ENCODE measurements around the gene TPST1.
"Not testable (repeated sequence)": the region's sequence is repeated elsewhere in the genome, so short reads cannot be mapped to it uniquely, and the experiment has no call there.

TPST1 gene

DNA sequence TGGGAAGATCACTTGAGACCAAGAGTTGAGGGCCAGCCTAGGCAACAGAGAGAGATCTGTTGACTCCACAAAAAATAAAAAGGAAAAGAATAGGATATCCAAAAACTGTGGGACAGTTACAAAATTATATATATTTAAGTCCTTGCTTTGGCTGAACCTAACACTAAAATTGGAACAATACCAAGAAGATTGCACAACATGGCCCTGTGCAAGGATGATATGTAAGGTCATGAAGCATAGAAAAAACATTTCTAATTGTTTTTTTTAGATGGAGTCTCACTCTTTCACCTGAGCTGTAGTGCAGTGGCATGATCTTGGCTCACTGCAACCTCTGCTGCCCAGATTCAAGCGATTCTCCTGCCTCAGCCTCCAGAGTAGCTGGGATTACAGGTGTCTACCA lies 139.0 kb downstream of the TPST1 start:
- no peak for DNase-seq

DNA sequence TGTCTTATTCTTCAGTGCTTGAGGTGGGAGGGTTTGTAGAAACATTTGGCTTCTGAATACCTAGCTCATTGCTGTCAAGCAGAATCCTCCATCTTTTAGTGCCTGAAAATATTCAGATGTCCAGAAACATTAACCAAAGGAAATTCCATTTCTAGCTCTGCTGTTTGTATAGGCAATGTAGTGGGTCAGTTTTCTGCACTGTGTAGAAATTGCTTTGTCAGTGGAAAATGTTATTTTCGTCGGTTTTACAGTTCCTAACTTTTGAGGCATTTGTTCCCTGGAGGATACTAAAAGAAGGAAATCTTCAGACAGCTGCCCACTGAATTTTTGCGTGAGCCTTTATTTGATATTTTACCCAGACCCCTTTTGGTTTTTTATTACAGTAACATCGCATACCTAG lies 143.4 kb downstream of the TPST1 start:
- DNase-seq: no peak

DNA sequence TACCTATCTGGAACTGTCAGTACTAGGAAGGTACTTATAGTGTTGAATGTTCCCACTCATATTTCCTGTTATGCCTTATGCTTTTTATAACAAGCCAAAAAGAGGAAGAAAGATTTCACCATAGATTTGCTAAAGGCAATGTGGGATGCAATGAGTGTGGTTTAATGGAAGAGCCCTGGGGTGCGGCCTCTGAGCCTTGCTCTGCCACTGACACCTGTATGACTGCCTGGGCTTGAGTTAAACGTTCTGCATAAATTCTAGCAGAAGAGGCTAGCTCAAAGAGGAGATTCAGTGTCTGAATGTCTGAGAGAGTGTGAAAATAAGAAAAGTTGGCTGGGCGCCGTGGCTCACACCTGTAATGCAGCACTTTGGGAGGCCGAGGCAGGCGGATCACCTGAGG lies 143.8 kb downstream of the TPST1 start:
- no peak for DNase-seq

DNA sequence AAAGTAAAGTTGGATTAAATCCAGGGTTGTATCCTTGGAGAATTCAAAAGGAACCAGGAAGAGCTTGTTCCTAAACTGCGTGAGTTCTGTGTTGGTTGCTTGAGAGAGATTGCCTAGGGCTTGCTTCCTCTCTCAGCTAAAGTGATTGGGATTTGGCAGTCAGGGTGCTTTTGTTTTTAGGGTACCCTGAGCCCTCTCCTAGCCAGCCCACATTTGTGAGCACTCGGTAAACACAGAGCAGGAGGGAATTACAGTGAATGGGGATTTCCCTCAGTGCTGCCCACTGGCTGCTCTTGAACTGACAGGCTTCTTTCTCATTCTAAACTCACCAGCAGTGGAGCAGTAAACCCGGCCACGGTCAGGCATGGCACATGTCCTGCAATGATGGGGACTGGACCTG lies 146.9 kb downstream of the TPST1 start:
- DNase-seq: no peak

DNA sequence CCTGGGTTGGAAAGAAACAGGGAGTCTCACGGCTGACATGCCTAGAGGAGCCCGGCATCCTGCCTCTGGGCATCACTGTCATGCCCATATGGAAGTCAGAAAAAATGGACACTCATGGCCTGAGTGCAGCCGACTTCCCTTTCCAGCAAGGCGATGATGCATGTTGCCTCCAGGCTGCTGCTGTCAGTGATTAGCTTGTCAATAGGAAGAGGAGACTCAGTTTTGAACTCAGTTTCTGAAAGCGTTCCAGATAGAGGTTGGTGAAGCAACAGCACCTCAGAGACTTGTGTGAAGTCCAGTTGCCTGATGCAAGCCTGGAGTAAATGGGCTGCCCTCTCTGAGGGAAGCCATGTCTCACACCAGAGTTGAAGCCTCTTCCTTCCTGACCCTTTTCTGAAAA lies 148.4 kb downstream of the TPST1 start:
- no peak for DNase-seq

DNA sequence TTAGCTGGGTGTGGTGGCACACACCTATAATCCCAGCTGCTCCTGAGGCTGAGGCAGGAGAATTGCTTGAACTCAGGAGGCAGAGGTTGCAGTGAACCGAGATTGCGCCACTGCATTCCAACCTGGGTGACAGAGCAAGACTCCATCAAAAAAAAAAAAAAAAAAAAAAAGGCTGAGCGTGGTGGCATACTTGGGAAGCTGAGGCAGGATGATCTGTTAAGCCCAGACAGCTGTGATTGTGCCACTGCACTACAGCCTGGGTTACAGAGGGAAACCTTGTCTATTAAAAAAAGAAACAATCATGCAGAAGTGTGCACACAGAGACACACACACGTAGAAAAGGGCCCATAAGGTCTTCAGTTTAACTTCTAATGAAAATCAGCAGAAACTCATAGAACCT lies 150.6 kb downstream of the TPST1 start:
- no peak for DNase-seq

DNA sequence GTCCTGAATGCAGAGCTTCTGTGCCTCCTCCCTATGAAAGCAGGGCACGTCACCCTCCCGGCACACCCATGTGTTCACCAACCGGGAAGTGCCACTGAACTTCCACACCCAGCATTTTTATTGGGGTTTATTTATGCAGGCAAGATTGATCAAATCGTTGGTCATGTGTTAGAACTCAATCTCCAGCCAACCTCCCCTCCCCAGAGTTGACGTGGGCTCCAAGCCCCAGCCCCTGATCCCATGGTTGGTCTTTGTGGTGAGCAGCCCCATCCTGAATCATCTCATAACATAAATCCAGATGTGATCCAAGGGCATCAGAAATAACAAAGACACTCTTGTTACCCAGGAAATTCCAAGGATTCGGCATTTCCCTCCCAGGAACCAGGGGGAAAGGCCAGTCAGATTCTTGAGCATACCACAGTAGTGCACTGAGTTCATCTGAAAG lies 151.2 kb downstream of the TPST1 start:
- no peak for DNase-seq

DNA sequence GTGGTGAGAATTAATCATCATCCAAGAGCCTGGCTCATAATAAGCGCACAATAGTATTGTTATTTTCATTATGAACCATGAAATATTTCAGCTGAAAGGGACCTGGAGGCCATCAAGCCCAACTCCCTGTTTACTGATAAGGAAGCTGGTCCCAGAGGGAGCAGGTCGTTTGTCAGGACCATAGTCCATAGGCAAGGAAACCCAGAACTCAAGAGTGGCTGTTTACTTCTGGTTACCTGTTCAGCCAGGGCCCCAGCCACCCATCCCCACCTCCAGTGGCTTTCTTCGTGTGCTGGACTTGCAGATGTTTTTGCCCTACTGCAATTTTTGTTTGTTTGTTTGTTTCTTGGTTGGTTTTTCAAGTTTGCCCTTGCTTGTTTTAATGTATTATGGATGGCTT lies 152.0 kb downstream of the TPST1 start:
- no peak for DNase-seq

DNA sequence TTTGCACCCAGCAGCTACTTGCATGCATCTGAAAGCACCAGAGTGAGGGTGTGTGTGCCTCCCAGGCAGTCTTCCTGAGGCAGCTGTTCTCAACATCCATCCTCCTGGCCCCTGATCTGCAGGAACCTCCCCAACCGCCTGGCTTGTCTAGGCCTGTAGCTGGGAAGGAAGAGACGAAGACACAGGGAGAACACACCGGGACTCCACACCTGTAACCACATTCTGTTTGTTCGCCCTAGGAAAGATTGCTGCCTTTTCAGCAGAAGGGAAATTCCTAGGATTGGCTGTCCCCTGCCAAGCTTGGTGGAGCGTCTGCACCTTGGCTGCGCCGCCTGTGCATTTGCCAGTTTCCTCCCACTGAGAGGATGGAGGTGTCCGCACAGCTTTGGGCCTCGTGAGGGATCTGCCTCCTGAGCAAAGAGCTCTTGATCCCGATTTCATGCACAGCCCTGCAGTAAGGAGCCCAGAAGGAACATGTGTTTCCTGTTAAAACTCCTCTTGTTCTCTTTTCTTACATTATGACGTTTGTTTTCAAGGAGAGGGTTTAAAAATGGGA lies 154.6 kb downstream of the TPST1 start:
- peak; percentile 84 for DNase-seq

DNA sequence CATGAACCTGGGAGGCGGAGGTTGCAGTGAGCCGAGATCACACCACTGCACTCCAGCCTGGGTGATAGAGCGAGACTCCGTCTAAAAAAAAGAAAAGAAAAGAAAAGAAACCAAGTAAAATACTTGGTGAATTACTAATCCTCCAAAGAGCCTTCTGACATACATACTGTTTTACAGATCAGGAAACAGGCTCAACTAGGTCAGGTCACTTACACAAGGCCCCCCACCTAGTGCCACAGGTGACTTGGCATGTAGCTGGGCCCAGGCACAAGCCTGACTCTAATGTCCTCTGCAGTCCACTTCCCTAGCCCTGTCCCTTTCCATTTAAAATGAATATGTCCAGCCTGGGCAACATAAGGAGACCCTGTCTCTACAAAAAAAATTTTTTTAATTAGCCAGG lies 157.0 kb downstream of the TPST1 start:
- DNase-seq: no peak

DNA sequence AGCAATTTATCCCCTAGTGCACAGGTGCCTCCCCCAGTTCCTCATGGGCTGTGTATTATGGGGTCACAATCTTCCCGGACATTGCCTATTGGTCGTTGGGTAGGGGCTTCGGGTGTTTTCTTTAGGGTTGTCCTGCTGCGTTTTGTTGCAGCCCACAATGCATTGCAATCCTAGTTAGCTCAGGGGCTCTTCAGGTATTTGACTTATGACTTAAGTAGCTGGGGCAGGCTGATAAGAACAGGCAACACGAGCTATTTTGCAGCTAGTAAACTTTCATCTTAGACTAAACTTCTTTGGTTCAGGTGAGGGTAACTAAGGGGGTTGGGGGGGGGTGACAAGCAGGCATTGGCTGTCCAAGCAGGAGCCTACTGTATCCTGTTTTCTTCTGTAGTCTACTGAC lies 158.5 kb downstream of the TPST1 start:
- no peak for DNase-seq

DNA sequence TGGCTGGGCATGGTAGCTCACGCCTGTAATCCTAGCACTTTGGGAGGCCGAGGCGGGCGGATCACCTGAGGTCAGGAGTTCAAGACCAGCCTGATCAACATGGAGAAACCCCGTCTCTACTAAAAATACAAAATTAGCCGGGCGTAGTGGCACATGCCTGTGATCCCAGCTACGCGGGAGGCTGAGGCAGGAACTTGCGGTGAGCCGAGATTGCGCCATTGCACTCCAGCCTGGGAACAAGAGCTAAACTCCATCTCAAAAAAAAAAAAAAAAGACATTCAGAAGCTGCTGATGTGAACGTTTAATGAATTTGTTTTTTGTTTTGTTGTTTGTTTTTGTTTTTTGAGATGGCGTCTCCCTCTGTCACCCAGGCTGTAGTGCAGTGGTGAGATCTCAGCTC lies 159.9 kb downstream of the TPST1 start:
- not testable (repeated sequence) for DNase-seq

DNA sequence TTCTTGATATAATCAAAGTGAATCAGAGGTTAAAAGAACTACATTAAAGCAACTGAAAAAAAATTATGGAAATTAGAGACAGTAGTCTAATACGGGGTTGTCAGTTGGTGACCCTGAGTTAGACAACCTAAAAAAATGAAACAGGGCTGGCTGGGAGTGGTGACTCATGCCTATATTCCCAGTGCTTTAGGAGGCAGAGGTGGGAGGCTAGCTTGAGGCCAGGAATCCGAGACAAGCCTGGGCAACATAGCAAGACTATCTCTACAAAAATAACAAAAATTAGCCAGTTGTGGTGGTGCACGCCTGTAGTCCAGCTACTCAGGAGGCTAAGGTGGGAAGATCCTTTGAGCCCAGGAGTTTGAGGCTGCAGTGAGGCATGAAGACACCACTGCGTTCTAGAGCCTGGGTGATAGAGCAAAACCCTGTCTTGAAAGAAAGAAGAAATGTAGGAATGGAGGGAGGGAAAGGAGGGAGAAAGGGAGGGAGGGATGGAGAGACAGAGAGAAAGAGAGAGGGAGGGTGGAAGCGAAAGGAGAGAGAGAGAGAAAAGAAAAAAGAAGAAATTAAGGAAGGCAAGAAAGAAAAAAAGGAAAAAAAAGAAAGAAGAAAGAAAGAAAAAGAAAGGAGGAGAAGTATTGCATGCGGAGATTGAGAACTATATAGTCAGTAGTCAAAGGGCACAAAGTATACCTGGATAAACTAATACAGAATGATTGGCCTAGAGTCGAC lies 166.1 kb downstream of the TPST1 start:
- DNase-seq: no peak

DNA sequence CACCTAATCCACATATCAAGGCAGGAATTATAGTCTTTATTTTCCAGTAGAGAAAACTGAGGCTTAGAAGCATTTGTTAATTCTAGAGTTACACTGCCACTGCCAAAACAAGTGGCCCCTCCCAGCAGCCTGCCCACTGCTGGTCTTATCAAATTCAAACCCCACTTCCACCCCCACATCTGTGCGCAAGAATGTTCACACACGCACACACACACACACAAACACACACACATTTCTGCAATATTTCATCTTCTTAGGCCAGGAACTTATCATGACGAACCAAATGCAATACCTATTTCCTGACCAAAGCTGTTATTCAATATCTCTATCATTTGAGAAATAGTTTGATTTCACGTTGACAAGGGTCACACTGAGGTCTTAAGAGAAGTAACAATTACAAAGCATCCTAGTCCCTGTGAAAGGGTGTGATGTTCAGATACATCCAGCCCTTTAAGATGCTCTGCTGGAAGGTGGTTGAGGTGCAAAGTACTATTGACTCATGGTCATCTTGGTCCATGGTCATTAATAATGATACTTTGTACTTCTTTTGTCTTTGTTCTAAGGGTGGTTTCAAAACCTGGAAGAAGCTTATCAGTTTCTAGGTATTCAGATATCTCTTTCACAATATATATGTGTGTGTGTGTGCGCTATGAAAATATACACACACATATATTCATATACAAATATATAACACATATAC lies 169.2 kb downstream of the TPST1 start:
- not testable (repeated sequence) for DNase-seq

DNA sequence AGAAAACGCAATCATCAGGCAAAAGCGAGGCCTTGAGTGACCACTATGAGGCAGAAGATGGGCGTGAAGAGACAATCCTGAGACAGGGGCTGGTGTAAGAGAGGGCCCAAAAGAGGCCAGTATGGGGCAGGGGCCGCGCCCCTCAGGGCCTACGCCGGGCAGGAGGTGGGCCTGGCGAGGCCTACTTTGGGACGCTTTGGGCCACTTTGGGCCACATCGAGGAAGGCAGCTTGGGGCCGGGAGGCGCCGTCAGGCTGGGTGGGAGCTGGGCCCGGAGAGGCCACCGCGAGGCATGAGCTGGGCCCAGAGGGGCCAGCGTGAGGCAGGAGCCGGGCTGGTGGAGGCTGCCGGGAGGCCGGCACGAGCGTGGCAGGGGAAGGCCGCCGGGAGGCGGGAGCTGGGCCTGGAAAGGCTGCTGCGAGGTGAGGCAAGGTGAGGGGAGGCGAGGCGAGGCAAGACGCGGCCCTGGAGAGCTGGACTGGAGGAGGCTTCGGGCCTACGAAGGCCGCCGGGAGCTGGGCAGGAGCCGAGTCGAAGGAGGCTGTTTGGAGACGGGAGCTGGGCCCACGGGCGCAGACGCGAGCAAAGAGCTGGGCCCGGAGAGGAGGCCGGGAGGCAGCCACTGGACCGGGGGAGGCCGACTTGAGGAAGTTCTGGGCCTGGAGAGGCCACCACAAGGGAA lies 171.3 kb downstream of the TPST1 start:
- DNase-seq: no peak

DNA sequence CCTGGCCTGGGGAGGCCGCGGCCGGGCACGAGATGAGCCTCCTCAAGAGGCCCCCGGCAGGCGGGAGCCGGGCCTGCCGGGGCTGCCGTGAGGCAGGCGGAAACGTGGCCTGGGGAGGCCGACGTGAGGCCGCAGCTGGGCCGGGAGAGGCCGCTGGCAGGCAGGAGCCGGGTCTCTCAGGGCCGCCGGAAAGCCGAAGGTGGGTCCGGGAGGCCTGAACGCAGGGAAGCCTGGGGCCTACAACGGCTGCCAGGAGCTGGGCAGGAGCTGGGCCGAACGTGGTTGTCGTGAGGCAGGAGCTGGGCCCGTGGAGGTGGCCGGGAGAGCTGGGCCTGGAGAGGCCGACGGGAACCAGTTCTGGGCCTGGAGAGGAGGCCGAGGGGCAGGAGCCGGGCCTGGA lies 171.9 kb downstream of the TPST1 start:
- no peak for DNase-seq

DNA sequence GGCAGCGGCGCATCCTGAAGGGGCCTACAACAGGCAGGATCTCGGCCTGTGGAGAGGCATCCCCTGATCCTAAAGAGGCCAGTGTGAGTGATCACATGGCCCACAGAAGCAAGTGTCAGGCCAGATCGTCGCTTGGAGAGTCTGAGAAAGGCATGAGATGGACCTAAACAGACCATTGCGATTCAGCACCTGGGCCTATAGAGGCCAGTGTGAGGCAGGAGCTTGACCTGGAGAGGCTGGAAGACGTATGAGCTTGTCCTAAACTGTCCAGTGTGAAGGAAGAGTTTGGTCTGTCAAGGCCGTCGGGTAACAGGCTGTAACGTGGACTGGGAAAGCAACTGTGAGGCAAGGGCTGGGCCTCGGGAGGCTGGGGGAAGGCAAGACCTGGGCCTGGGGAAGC lies 172.6 kb downstream of the TPST1 start:
- no peak for DNase-seq

DNA sequence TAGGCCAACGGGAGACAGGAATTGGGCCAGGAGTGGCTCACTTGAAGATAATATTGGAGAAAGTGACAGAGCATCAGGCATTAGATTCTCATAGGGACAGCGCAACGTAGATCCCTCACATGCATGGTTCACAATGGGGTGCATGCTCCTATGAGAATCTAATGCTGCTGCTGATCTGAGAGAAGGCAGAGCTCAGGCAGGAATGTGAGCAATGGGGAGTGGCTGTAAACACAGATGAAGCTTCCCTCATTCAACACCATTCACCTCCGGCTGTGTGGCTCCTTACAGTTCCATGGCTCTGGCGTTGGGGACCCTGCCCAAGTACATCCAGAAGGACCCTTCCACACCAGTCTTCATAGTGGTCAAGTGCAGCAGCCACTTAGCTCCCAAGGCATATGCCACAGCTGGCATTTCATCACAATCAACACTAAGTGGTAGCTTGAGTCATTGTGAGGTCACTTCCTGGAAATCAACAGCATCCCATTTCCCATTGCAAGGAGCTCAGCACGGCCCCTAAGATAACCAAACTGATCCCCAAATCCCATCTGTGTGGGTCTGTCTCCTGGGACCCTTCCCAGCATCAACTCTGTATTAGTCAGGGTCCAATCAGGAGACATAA lies 174.5 kb downstream of the TPST1 start:
- no peak for DNase-seq

DNA sequence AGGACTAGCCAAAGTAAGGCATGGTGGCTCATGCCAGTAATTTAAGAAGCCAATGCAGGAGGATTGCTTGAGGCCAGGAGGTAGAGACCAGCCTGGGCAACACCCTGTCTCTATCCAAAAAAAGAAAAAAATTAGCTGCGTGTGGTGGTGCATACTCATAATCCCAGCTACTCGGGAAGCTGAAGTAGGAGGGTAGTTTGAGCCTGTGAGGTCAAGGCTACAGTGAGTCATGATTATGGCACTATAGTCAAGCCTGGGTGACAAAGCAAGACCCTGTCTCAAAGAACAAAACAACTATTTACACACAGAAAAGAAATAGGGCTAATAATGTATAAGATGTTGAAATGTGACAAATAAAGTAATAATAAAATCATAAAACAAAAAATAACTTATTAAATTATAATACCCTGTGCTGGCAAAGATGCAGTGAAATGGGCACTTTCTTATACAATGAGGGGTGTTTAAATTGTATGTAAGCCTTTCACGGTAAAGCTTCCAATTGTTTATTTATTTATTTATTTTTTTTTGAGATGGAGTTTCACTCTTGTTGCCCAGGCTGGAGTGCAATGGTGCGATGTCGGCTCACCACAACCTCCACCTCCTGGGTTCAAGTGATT lies 175.2 kb downstream of the TPST1 start:
- no peak for DNase-seq

DNA sequence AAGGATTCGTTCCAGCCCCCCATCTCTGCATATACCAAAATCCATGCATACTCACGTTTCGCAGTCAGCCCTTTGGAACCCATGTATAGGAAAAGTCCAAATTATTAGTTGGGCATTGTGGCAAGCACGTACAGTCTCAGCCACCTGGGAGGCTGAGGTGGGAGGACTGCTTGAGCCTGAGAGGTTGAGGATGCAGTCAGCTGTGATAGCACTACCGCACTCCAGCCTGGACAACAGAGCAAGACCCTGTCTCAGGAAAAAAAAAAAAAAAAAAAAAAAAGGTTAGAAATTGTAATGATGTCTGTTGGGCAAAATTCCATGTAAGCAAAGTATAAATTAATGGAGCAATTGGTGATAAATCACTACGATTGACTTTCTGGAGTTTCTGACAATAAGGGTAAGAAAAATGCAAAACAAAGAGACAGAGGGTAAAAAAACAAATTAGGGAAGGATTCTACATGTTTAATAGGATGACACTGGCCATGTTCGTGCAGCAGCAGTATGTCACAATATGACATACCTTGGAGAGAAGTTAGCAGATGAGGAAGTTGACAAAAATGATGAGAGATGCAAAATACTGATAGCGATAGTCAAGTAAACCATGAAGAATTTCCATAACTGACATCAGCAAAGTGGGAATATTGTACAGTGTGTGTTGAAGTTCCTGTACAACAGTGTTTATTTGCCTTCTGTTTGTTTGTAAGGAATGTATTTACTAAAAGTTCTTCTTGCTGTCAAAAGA lies 177.2 kb downstream of the TPST1 start:
- DNase-seq: not testable (repeated sequence)

DNA sequence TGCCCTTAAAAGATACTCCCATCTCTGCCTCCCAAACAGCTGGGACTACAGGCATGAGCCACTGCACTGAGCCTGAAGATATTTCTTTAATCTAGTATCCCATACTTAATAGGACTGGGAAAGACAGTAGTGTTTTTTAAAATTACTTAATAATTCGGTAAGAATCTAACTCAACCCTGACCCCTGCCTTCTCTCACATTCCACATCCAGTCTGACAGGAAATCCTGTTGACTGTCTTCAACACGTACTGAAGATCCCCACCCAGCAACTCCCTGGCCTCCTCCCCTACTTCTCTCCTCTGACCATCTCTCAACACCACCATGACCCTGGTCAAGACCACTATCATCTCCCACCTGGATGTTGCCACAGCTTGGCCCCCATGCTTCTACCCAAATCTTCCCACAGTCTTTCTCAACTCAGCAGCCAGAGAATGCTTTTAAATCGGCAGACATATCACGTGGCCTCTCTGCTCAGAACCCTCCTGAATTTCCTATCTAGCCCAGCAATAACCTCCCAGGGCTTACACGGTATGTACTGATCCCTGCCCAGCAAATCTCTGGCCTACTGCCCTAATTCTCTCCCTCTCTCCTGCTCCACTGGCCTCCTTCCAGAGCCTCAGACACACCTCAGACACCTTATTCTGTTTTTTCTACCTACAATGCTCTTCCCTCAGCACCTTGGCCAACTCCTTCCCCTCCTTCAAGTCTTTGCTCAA lies 180.2 kb downstream of the TPST1 start:
- not testable (repeated sequence) for DNase-seq
